Aorta (tissue), 5 donors: ENCODE measurements around the gene POMGNT1. TPM values are rescaled to one million over a fixed set of nuclear protein-coding genes. Genes with fewer than 3 reads are reported as not detected.
"Not testable (repeated sequence)": the region's sequence is repeated elsewhere in the genome, so short reads cannot be mapped to it uniquely, and the experiment has no call there.

Experiments used
- ATAC-seq: fragments of 200-7000 bp; cut with Tn5 transposase; one replicate; pipeline ENCODE4 v1.9.1; 2022; ENCODE audit warnings: moderate library complexity; ENCODE audit not compliant: low FRiP score
- DNase-seq, 2 donors: peaks; one replicate each; pipeline ENCODE4 v3.0.0-alpha.2; 2020
- H3K27ac ChIP-seq, 2 donors: one replicate each; pipeline ENCODE4 v1.5.1; 2013; ENCODE audit warnings: low read length in 2 of 2, mild to moderate bottlenecking in 2 of 2, moderate library complexity in 2 of 2, control low read depth in 1 of 2, inconsistent platforms in 1 of 2, low read depth in 1 of 2
- H3K27me3 ChIP-seq, 2 donors: one replicate each; pipeline ENCODE4 v1.6.1; 2013; ENCODE audit warnings: control low read depth in 1 of 2, low read length in 1 of 2, mild to moderate bottlenecking in 1 of 2, moderate library complexity in 1 of 2; ENCODE audit not compliant: insufficient read depth in 2 of 2, control insufficient read depth in 1 of 2
- H3K36me3 ChIP-seq, 2 donors: one replicate each; pipeline ENCODE4 v1.6.1; 2013; ENCODE audit warnings: control low read depth in 1 of 2, low read length in 1 of 2, mild to moderate bottlenecking in 1 of 2; ENCODE audit not compliant: insufficient read depth in 2 of 2, control insufficient read depth in 1 of 2
- H3K4me1 ChIP-seq, 2 donors: one replicate each; pipeline ENCODE4 v1.6.1; 2013; ENCODE audit warnings: low read length in 2 of 2, control low read depth in 1 of 2, mild to moderate bottlenecking in 1 of 2, moderate library complexity in 1 of 2; ENCODE audit not compliant: insufficient read depth in 2 of 2, control insufficient read depth in 1 of 2
- H3K4me3 ChIP-seq, 2 donors: one replicate each; pipeline ENCODE4 v1.5.1; 2013; ENCODE audit warnings: low read length in 2 of 2, control low read depth in 1 of 2, mild to moderate bottlenecking in 1 of 2
- H3K9me3 ChIP-seq: one replicate; pipeline ENCODE4 v1.6.1; 2013; ENCODE audit warnings: mild to moderate bottlenecking, low read length; ENCODE audit not compliant: control insufficient read depth
- WGBS, 2 donors: extraction: QIAGEN DNeasy Blood & Tissue Kit; methylation state at CpG; one replicate each; pipeline ENCODE4 v1.1.7; 2013; 5-methylcytosine and 5-hydroxymethylcytosine counted together
- intact Hi-C, 2 donors: fragments of 100-400 bp; cut with DNase I; formaldehyde crosslinking; loops; one replicate each; pipeline versions ENCODE4 v1.14.2 to v1.15.0; 2022
- polyA plus RNA-seq, 2 donors: library from polyadenylated mRNA; stranded (reverse); fragments of 200-250 nt; gene quantifications; one replicate each; pipeline ENCODE4 v1.2.3, GENCODE V29; 2013
- total RNA-seq, 2 donors: library from RNA; stranded (reverse); fragmentation: NEBNext Ultra II Directional; extraction: Animal tissue kit (Norgen Biotek cat#: 25700); gene quantifications; one replicate each; pipeline ENCODE4 v1.2.1, GENCODE V29; 2021
- donor health status: healthy with polysubstance abuse.
- donor health status: Bipolar disorder and iron deficiency.
- donor health status: DM: no; HTN: no; CAD: no.
- donor health status: DM: no; HTN: no; CAD: no.
- donor health status: DM: yes; HTN: yes; CAD: no.

POMGNT1 gene
- total and polyA plus RNA-seq, 4 donors, result 17.8 to 103 (median 54.4) TPM

GRCh38 chr1:46241733-46242132, 43.5 kb upstream of the POMGNT1 start:
- H3K27me3 ChIP-seq, DNase-seq, intact Hi-C loops, H3K9me3 ChIP-seq, H3K4me3 ChIP-seq, ATAC-seq, H3K36me3 ChIP-seq, H3K4me1 ChIP-seq, H3K27ac ChIP-seq: not testable (repeated sequence)
- 84 to 85% methylated on average over 7 to 14 of the region's 38 CpGs for WGBS, 2 donors

GRCh38 chr1:46238865-46239264, 40.6 kb upstream of the POMGNT1 start:
- H3K27ac ChIP-seq, H3K4me1 ChIP-seq, DNase-seq, H3K4me3 ChIP-seq, H3K9me3 ChIP-seq, intact Hi-C loops, H3K36me3 ChIP-seq, ATAC-seq, H3K27me3 ChIP-seq: not testable (repeated sequence)
- WGBS, 2 donors, result 74 to 79% methylated on average over 1 of the region's 1 CpG

GRCh38 chr1:46236882-46237281, 38.6 kb upstream of the POMGNT1 start:
- no peaks in the 10 kb centered on the region for H3K27me3 ChIP-seq
- H3K36me3 ChIP-seq, result no peaks in the 10 kb centered on the region
- no peak overlapping the region for H3K27ac ChIP-seq
- no peak overlapping the region for H3K4me3 ChIP-seq
- H3K4me1 ChIP-seq, result no peaks in the 10 kb centered on the region
- DNase-seq, result no peak
- intact Hi-C loops, result no loop called here
- no peaks in the 10 kb centered on the region for H3K9me3 ChIP-seq
- 91 to 93% methylated on average over 4 of the region's 4 CpGs for WGBS, 2 donors
- ATAC-seq, result no peak

GRCh38 chr1:46231231-46231630, 33.0 kb upstream of the POMGNT1 start:
- H3K36me3 ChIP-seq, intact Hi-C loops, H3K27me3 ChIP-seq, DNase-seq, H3K4me1 ChIP-seq, H3K4me3 ChIP-seq, H3K9me3 ChIP-seq, H3K27ac ChIP-seq, ATAC-seq: not testable (repeated sequence)
- WGBS, 2 donors, result 98 to 100% methylated on average over 3 of the region's 3 CpGs

- Histone ChIP-seq H3K9me3 (no peaks in the 10 kb centered on the region), H3K27ac (no peak overlapping the region), H3K4me1 (no peaks in the 10 kb centered on the region), H3K27me3 (no peaks in the 10 kb centered on the region), H3K4me3 (no peak overlapping the region), H3K36me3 (no peaks in the 10 kb centered on the region)
- intact Hi-C loops, result loop anchor here in 1 of 2 donors (2.0 kb wide), 1 partner anchor 188 kb away; no protein-coding TSS in a partner anchor
- DNase-seq (no peak), ATAC-seq (no peak)
- 82 to 86% methylated on average over 4 of the region's 4 CpGs for WGBS, 2 donors
These were observed 26.7 kb upstream of the POMGNT1 start for GRCh38 chr1:46224966-46225365.

- H3K4me3 ChIP-seq, result no peak overlapping the region
- DNase-seq (peak; percentile 75 to 83), ATAC-seq (peak; percentile 84)
- WGBS, 2 donors, result 10 to 12% methylated on average over 6 of the region's 6 CpGs
- peak overlapping the region in 1 of 2 donors; percentile 8 for H3K27ac ChIP-seq
- H3K27me3 ChIP-seq, result no peaks in the 10 kb centered on the region
- H3K4me1 ChIP-seq, result no peaks in the 10 kb centered on the region
- H3K36me3 ChIP-seq, result peaks cover 0 to 3% of the 10 kb centered on the region in 2 donors
- H3K9me3 ChIP-seq, result no peaks in the 10 kb centered on the region
- intact Hi-C loops, result loop anchor here (2.0 kb wide), 3 partner anchors 41 to 187 kb away; partner anchors contain the start of gene P3R3URF (in 1 of the 2)
These were observed 25.3 kb upstream of the POMGNT1 start for GRCh38 chr1:46223472-46223943.

- intact Hi-C loops, result loop anchor here (2.0 kb wide), 3 partner anchors 40 to 186 kb away; partner anchors contain the start of gene P3R3URF (in 1 of the 2)
- not testable (repeated sequence) for H3K9me3 ChIP-seq, H3K27ac ChIP-seq, DNase-seq, H3K4me1 ChIP-seq, H3K27me3 ChIP-seq, H3K4me3 ChIP-seq, ATAC-seq, H3K36me3 ChIP-seq
- 70 to 74% methylated on average over 11 of the region's 11 CpGs for WGBS, 2 donors
These were observed 24.8 kb upstream of the POMGNT1 start for GRCh38 chr1:46223055-46223454.

- no peaks in the 10 kb centered on the region for H3K9me3 ChIP-seq
- H3K36me3 ChIP-seq, result peaks cover 0 to 3% of the 10 kb centered on the region in 2 donors
- H3K27me3 ChIP-seq, result no peaks in the 10 kb centered on the region
- no peak overlapping the region for H3K4me3 ChIP-seq
- no peak for DNase-seq
- intact Hi-C loops, result loop anchor here (2.0 kb wide), 3 partner anchors 39 to 185 kb away; partner anchors contain the start of gene P3R3URF (in 1 of the 2)
- no peaks in the 10 kb centered on the region for H3K4me1 ChIP-seq
- WGBS, 2 donors, result 60 to 63% methylated on average over 4 of the region's 4 CpGs
- no peak overlapping the region for H3K27ac ChIP-seq
- no peak for ATAC-seq
These were observed 23.5 kb upstream of the POMGNT1 start for GRCh38 chr1:46221749-46222148.

DNA sequence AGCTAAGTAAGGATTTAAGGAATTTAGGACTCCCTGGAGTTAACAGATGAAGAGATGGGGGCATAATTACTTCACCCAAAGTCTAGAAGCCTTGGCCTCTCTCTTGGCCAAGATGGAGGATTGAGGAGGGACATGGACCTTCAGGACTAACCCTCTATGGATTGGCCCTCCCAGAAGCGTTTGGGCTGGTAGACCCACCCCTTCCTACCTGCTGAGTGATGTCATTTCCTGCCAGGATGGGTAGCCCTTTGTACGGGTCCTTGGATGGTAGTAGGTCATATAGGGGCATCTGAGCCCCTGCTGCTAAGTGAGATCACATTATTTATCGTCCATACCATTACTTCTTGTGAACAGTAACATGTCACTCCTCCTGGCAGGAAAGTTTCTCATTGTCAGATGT, 22.6 kb upstream of the POMGNT1 start:
- WGBS, 2 donors, result 65 to 67% methylated on average over 3 of the region's 3 CpGs
- DNase-seq, result no peak

More for the DNA sequence above, 22.6 kb upstream of the POMGNT1 start:
- Histone ChIP-seq H3K9me3 (no peaks in the 10 kb centered on the region), H3K36me3 (peaks cover 0 to 3% of the 10 kb centered on the region in 2 donors), H3K27me3 (no peaks in the 10 kb centered on the region), H3K4me3 (no peak overlapping the region), H3K4me1 (no peaks in the 10 kb centered on the region), H3K27ac (no peak overlapping the region)
- intact Hi-C loops, result no loop called here
- no peak for ATAC-seq
